Measurements from ENCODE around the gene PRELID1.
A peak's percentile ranks its signal among the peaks of the same experiment; 100 is the strongest.

GRCh38 chr5:177309351-177310191 lies 6.0 kb downstream of the PRELID1 start:
- TF ChIP-seq CTCF (IDR thresholded peaks at IDR 0.05; ENCODE audit: extremely low read depth in 1 of 2, insufficient read depth in 1 of 2, low read depth in 1 of 2, low read length in 2 of 2) (peak; percentile 95), POLR2AphosphoS5 (IDR thresholded peaks at IDR 0.05; ENCODE audit: insufficient read depth, low read depth, low read length) (no peak), POLR2A (IDR thresholded peaks at IDR 0.05; ENCODE audit: low read depth, low read length) (no peak), EZH2 (IDR thresholded peaks at IDR 0.05; ENCODE audit: borderline replicate concordance, low read depth, low read length, severe bottlenecking) (no peak), FOS (IDR thresholded peaks at IDR 0.05; ENCODE audit: borderline replicate concordance, insufficient read depth, low read length) (no peak), MYC (IDR thresholded peaks at IDR 0.05; ENCODE audit: low read depth, low read length) (no peak), JUN (IDR thresholded peaks at IDR 0.05; ENCODE audit: borderline replicate concordance, insufficient read depth, insufficient read length, low read depth) (no peak)
- TF ChIP-seq, protein P1, sequence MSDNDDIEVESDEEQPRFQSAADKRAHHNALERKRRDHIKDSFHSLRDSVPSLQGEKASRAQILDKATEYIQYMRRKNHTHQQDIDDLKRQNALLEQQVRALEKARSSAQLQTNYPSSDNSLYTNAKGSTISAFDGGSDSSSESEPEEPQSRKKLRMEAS (IDR thresholded peaks at IDR 0.05; ENCODE audit: insufficient read depth, insufficient read length): no peak
